Measurements from ENCODE around the gene PCGF2. TPM values are rescaled to one million over a fixed set of nuclear protein-coding genes. Genes with fewer than 3 reads are reported as not detected.
"Not testable (repeated sequence)": the region's sequence is repeated elsewhere in the genome, so short reads cannot be mapped to it uniquely, and the experiment has no call there.

Gene PCGF2
- total and polyA plus RNA-seq, 2 of the 8 experiments (the other 6 are each of a cell fraction or from before 2014, with no cell fraction given), result 42.1 to 93.3 TPM

- not testable (repeated sequence) for H3K9ac ChIP-seq (replicated peaks in 1 of 4; ENCODE audit: extremely low read depth in 1 of 4, low read depth in 3 of 4, low read length in 3 of 4)
Measured at GRCh38 chr17:38726145-38726544, 22.0 kb downstream of the PCGF2 start.

More at GRCh38 chr17:38726145-38726544, 22.0 kb downstream of the PCGF2 start:
- not testable (repeated sequence) for H3K4ac ChIP-seq (replicated peaks; ENCODE audit: insufficient read length, low read depth, low read length); DNase-seq (ENCODE audit: low read depth in 1 of 2, low spot score in 2 of 2); H3K14ac ChIP-seq (ENCODE audit: insufficient read length); H4K20me1 ChIP-seq (replicated peaks in 1 of 2; ENCODE audit: control insufficient read depth in 1 of 2, insufficient read depth in 2 of 2, low read length in 2 of 2); H4K91ac ChIP-seq (replicated peaks; ENCODE audit: insufficient read length, low read length); H3K23ac ChIP-seq (ENCODE audit: insufficient read length); H3K79me2 ChIP-seq (ENCODE audit: control insufficient read depth in 1 of 2, insufficient read depth in 2 of 2, low read length in 2 of 2); H3K4me2 ChIP-seq (ENCODE audit: insufficient read depth in 1 of 2, low read depth in 2 of 2, low read length in 2 of 2); H3K9me3 ChIP-seq (ENCODE audit: insufficient read depth in 2 of 2, low read depth in 1 of 2, low read length in 1 of 2); H3K23me2 ChIP-seq (ENCODE audit: low read depth, low read length); H2BK15ac ChIP-seq (ENCODE audit: low read length); H2AFZ ChIP-seq (ENCODE audit: low read length); H2BK5ac ChIP-seq (ENCODE audit: low read depth, low read length); H4K8ac ChIP-seq (ENCODE audit: extremely low read depth, insufficient read depth, low read length); H3K18ac ChIP-seq (ENCODE audit: extremely low read depth, low read length); H3K79me1 ChIP-seq (ENCODE audit: low read depth, low read length); H2AK5ac ChIP-seq (ENCODE audit: low read depth, low read length); H2BK120ac ChIP-seq (replicated peaks; ENCODE audit: low read depth, low read length); H3K4me1 ChIP-seq (replicated peaks in 1 of 4; ENCODE audit: control insufficient read depth in 3 of 4, insufficient read depth in 4 of 4, low read length in 3 of 4); H2BK12ac ChIP-seq (ENCODE audit: low read depth, low read length); FAIRE-seq; H3K36me3 ChIP-seq (ENCODE audit: control insufficient read depth in 2 of 4, insufficient read depth in 4 of 4, low read length in 3 of 4); H2BK20ac ChIP-seq (ENCODE audit: low read length); H3K27ac ChIP-seq (ENCODE audit: low read depth, low read length); H4K5ac ChIP-seq (ENCODE audit: insufficient read length, low read depth, low read length); H3K4me3 ChIP-seq (ENCODE audit: extremely low read depth in 1 of 4, insufficient read depth in 2 of 4, low read depth in 3 of 4, low read length in 4 of 4); H3K56ac ChIP-seq (replicated peaks; ENCODE audit: insufficient read length, low read depth, low read length)
- WGBS, 2 experiments (ENCODE audit: extremely low coverage in 1 of 2, insufficient coverage in 1 of 2, insufficient read length in 1 of 2, insufficient replicate concordance in 2 of 2, low coverage in 1 of 2, low lambda C conversion rate in 2 of 2, missing lambda C conversion rate in 1 of 2), result 85% methylated on average over 6 of the region's 8 CpGs; no CpG with 5 or more reads in 1 of the 2 experiments
- H3K27me3 ChIP-seq (replicated peaks in 1 of 4; ENCODE audit: control insufficient read depth in 3 of 4, extremely low read depth in 1 of 4, insufficient read depth in 3 of 4, low read length in 3 of 4), result peaks cover 0 to 21% (median 9%) of the 10 kb centered on the region in 4 experiments; a peak in 4 of 7 replicates
- POLR2A ChIA-PET (ENCODE audit: partially characterized antibody), result interaction anchor here (0.6 to 7.0 kb wide), 2 partner anchors 19 to 128 kb away, joined by 3 to 40 read pairs; partner anchors contain the start of gene RPL23
- CTCF ChIA-PET (ENCODE audit: partially characterized antibody), result interaction anchor here (1.2 kb wide), 1 partner anchor 15 kb away, joined by 3 read pairs; no protein-coding TSS in a partner anchor
